GM23338 (cell line): ENCODE data around the gene LRRTM2.

Source experiments
- CREB1 ChIP-seq: fragments of 250-450 bp; sonication (Bioruptor Pico); IDR thresholded peaks from 2 replicates; pipeline ENCODE4 v1.5.0; 2020; ENCODE audit warnings: low read depth, mild to moderate bottlenecking, moderate library complexity
- EZH2 ChIP-seq: fragments of 200-600 bp; sonication (generic); IDR thresholded peaks from one replicate; pipeline ENCODE4 v1.8.0; 2017; ENCODE audit warnings: antibody characterized with exemption, mild to moderate bottlenecking, low read depth; ENCODE audit not compliant: unreplicated experiment
- EZH2phosphoT487 ChIP-seq: fragments of 200-600 bp; sonication (generic); IDR thresholded peaks from one replicate; pipeline ENCODE4 v1.8.1; 2018; ENCODE audit warnings: antibody characterized with exemption; ENCODE audit not compliant: unreplicated experiment
- JUNB ChIP-seq: IDR thresholded peaks from one replicate; pipeline ENCODE4 v1.6.1; 2016; ENCODE audit warnings: antibody characterized with exemption; ENCODE audit not compliant: unreplicated experiment
- POLR2AphosphoS5 ChIP-seq: IDR thresholded peaks from 2 replicates; pipeline ENCODE4 v1.6.1; 2016; ENCODE audit warnings: antibody characterized with exemption, low read depth
- STAT1 ChIP-seq: IDR thresholded peaks from one replicate; pipeline ENCODE4 v1.6.1; 2016; ENCODE audit warnings: antibody characterized with exemption; ENCODE audit not compliant: unreplicated experiment
- ZNF114 ChIP-seq: fragments of 250-450 bp; sonication (Bioruptor Pico); IDR thresholded peaks from 2 replicates; pipeline ENCODE4 v1.5.0; 2020; ENCODE audit warnings: mild to moderate bottlenecking, moderate library complexity
- TF ChIP-seq, protein P1 (sequence below), 2 experiments: fragments of 200-600 bp in 1 of 2; sonication (generic) in 1 of 2; conservative IDR thresholded peaks; 2 replicates each; pipeline versions ENCODE4 v1.5.1 to v1.6.1; 2016 to 2017; ENCODE audit warnings: antibody characterized with exemption in 2 of 2, low read depth in 2 of 2, mild to moderate bottlenecking in 2 of 2, moderate library complexity in 1 of 2
- TF ChIP-seq, protein P2 (sequence below): IDR thresholded peaks from 2 replicates; pipeline ENCODE4 v1.6.1; 2016; ENCODE audit warnings: antibody characterized with exemption

DNA sequence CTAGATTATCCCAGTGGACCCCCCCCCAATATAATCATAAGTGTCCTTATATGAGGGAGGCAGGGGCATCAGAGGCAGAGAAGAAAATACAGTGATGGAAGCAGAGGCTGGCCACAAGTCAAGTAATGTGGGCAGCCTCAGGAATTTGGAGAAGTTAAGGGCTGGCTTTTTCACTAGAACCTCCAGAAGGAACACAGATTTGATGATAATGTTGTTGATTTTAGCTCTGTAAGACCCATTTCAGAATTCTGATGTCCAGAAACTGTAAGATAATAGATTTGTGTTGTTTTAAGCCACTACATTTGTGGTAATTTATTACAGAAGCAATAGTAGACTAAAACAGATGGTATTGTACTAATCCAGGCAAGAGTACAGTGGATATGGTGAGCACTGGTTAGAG, 36.3 kb upstream of the LRRTM2 start:
- TF ChIP-seq POLR2AphosphoS5: no peak
- no peak for TF ChIP-seq EZH2phosphoT487
- no peak for TF ChIP-seq CREB1 (CRISPR knock-in tag)
- TF ChIP-seq, protein P1, sequence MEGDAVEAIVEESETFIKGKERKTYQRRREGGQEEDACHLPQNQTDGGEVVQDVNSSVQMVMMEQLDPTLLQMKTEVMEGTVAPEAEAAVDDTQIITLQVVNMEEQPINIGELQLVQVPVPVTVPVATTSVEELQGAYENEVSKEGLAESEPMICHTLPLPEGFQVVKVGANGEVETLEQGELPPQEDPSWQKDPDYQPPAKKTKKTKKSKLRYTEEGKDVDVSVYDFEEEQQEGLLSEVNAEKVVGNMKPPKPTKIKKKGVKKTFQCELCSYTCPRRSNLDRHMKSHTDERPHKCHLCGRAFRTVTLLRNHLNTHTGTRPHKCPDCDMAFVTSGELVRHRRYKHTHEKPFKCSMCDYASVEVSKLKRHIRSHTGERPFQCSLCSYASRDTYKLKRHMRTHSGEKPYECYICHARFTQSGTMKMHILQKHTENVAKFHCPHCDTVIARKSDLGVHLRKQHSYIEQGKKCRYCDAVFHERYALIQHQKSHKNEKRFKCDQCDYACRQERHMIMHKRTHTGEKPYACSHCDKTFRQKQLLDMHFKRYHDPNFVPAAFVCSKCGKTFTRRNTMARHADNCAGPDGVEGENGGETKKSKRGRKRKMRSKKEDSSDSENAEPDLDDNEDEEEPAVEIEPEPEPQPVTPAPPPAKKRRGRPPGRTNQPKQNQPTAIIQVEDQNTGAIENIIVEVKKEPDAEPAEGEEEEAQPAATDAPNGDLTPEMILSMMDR (conservative IDR thresholded peaks at IDR 0.05; ENCODE audit: low read depth in 2 of 2): no peak
- TF ChIP-seq JUNB: no peak
- TF ChIP-seq EZH2: no peak
- no peak for TF ChIP-seq STAT1
- TF ChIP-seq, protein P2, sequence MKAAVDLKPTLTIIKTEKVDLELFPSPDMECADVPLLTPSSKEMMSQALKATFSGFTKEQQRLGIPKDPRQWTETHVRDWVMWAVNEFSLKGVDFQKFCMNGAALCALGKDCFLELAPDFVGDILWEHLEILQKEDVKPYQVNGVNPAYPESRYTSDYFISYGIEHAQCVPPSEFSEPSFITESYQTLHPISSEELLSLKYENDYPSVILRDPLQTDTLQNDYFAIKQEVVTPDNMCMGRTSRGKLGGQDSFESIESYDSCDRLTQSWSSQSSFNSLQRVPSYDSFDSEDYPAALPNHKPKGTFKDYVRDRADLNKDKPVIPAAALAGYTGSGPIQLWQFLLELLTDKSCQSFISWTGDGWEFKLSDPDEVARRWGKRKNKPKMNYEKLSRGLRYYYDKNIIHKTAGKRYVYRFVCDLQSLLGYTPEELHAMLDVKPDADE: no peak
- no peak for TF ChIP-seq ZNF114 (CRISPR knock-in tag)
